Stimulated activated CD4-positive, alpha-beta T cell treated with anti-CD3 and anti-CD28 coated beads, Interleukin-1b, Interleukin-23, amount 100 ng/mL, for 1 hour (primary cell): ENCODE data around the gene SUSD6.
"Not testable (repeated sequence)": the region's sequence is repeated elsewhere in the genome, so short reads cannot be mapped to it uniquely, and the experiment has no call there.

Experiments
- DNase-seq, 2 donors: peaks; one replicate each; pipeline ENCODE4 v3.0.0-alpha.2; 2020; ENCODE audit warnings: low read depth in 2 of 2

SUSD6 gene

DNA sequence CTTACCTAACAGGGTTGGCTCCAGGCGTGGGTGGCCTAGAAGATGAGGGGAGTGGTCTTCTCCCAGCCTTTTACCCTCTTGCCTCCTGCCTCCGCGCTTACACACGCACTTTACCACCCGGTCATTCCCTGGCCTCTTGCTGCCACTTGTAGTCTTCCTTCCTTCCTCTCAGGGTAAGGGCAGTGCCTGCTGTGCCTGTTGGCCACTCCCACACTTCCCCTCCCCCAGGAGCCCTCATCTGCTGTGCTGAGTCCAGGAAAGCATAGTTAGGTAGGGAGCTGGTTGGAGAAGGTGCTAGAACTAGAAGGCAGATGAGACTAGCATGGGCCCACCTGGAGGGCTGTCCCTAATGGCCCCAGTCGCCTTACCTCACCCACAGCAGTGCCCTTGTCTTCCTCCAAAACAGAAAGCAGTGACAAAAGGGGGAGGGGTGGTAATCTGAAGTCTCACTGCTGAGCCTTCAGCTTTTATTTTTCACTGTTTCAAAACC, 101.2 kb downstream of the SUSD6 start:
- no peak for DNase-seq

DNA sequence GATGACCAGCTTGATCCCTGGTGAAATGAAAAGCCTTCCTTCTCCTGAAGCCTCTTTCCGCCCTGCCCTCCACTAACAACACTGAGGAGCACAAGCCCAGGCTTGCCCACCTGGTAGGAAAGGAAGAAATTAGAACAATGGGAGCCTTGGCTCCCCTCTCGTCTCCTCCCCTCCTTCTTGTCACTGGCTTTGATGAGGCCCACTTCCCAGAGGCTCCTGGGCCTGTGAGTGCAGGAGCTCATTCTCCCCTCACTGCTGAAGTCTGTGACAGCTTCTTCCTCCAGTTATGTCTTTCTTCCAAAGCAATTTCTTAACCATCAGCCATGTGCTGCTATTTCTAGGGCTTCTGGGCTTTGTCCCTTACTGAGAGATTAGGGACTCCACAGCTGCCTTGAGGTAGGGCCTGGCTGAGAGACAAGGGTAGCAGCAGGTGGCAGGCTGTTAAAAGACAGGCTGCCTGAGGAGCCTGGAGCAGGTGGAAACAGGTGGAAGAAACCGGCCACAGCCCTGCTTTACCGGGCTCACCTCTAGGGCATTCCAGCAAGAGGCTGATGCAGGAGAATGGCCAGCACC, 101.9 kb downstream of the SUSD6 start:
- no peak for DNase-seq

DNA sequence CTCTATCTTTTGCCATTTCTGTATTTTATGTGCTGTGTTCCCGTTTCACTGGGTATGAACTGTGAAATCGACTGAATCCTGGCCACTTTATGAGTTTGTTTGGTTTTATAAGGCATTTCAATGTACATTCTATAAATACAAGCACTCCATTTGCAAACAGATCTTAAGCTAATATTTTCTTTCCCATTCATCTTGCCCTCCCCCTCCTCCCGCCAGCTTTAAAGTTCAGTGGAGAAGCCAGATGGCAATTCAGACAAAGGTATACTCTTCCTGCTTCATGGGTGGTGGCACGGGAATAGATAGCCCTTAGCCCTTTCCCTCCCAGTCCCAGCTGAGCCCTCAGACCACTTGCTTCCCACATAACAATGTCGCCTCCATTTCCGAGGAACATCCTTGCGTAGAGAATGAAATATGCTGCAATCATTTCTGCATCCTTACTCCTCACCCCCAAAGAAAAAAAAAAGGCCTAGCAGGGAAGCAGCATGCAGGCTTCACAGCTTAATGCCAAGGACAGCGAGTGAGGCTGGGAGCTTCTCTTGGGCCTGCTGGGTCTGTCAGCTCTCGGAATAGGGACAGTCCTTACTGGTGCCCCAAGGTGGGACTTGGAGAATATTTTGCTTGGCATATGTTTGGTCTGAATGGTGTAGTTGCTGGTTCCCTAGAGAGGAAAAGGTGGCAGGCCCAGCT, 102.7 kb downstream of the SUSD6 start:
- no peak for DNase-seq

DNA sequence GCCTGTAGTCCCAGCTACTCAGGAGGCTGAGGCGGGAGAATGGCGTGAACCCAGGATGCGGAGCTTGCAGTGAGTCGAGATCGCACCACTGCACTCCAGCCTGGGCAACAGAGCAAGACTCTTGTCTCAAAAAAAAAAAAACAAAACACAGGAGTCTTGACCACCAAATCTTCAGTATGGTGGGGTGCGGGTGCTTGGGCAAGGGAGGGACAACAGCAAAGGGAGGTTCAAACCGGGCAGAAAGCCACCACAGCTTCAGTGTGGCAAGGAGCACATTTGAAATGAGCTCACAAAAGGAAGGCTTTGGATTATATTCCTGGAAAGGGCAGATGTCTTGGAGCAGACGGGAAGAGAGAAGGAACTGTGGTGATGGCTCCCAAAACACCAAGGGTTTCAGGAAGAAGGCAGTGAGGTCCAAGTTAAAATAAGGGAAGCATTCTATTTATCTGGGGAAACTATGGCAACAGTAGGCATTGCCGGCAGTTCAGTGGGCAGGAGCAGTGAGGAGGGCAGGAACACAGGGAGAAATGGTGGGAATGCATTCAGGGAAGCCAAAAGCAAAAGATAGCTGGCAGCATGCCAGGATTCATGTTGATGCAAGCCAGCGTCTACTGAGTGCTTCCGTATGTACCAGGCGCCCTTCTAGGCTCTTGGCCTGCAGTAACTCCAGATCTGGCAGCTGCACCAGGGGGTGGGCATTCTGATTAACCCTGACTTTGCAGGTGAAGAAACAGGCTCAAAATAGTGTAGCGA, 104.5 kb downstream of the SUSD6 start:
- DNase-seq: no peak

DNA sequence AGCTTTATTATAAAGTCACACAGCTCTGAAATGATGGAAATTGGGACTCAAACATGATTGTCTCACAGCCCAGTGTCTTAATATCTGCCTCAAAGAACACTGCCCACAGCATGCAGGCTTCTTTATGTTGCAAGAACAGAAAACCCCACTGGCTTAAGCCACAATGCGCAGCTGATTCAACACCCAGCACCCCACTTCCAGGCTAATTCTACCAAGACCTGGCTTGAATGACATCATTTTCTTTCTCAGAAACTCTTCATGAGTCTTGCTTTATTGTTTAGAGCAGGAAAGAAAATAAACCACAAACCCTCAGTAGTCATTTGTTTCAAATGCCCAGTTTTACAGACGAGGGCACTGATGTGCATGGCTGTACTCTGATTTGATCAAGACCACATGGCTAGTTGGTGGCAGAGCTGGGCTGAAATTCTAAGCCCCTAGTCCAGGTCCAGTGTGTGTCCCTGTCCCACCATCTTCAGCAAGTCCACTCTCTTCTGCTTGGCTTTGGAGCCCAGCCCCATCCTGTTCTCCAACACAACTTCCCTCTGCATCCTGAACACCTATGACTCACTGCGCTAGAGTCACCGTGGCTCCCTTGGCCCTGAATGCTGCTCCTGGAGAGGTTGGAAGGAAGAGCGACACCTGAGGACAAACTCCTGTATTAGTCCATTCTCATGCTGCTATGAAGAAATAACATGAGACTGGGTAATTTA, 105.2 kb downstream of the SUSD6 start:
- DNase-seq: no peak

DNA sequence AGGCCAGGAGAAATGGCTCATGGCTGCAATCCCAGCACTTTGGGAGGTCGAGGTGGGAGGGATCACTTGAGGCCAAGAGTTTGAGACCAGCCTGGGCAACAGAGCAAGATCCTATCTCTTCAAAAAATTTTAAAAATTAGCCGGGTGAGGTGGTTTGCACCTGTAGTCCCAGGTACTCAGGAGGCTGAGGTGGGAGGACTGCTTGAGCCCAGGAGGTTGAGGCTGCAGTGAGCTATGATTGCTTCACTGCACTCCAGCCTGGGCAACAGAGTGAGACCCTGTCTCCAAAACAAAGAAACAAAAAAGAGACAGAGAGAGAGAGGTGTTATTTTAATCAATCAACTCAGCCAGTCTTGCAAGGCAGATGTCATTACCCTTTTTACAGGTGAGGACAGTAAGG, 107.2 kb downstream of the SUSD6 start:
- DNase-seq: not testable (repeated sequence)

DNA sequence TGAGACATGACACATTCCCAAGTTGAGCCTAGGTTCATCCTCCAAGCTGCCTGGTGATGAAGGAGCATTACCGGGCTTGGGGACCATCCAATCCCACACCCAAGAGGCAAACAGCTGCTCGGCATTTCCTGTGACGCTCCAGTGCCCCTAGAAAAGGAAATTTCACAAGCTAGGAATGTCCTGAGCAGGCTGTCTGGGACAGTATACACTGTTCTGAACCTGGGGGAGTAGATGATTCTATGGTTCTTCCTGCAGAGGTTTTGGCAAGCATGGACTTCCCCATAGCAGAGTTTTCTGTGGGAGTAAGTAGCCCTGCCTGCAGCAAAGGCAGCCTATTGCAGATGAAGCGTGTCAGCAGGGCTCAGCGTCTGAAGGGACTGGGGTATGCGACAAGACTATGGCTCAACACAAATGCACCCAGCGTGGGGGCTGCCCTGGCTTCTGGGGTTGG, 108.1 kb downstream of the SUSD6 start:
- DNase-seq: no peak

DNA sequence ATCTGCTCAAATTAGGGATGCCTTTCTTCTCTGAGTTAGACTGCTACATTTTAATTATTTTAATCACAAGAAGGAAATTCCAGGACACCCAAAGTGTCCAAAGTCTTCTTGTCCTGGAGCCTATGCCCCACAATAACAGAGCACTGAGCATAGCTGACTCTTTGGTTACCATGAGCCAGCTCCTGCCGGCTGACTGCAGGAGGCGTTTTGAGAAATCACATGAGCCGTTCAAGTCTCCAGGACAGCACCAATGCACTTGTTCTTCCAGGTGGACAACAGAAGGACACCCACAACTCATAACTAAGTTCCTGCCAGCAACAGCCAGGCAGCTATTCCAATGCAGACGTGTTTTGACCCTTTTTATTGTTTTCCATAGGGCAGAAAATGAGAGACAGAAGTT, 109.5 kb downstream of the SUSD6 start:
- no peak for DNase-seq

DNA sequence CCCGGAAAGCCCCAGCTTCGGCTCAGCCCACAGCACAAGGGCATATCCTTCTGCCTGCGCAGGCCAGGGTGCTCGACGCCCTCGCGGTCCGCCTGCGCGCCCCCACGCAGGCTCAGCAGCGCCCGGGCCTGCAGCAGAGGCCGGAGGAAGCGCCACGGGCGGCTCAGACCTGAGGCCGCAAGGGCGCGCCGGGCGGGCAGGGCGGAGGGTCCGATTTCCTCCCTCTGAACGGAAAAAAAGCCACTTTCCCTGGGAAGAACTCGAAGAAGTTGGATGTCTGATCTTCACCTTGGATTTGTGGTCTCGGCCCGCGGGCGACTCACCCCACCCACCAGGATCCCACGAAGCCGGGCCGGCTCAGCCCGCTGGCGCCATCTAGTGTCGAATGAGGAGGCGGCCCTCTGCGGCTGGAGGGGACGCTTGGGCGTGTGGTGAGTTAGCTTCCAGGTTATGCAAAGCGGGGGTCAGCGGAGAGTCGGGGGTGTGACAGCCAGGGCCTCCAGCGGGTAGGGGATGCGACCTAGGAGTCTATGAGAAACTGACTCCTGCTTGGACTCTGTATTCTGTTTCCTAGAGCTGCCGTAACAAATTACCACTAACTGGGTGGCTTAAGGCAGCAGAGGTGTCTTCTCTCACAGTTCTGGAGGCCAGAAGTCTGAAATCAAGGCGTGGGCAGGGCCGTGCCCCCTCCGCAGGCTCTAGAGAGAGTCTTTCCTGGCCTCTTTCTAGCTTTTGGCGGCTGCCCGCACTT, 115.5 kb downstream of the SUSD6 start:
- DNase-seq: peak; percentile 67 to 79

DNA sequence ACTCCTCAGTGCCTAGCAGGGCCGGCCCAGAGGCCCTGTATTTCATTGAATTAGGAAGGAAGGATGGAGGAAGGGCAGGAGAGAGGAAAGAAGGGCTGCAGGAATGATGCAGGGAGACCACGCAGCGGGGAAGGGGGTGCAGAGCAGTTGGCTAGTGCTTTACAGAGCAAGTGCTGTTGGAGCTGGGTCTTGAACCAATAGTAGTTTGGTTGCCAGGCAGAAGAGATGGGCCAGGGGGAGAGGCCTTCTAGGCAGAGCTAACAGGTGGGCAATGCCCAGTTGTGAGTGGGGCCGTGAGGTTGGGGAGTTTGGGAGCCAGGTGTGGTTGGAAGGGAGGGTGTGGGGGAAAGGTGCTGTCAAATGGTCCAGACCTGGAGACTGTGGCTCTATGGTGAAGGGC, 116.5 kb downstream of the SUSD6 start:
- DNase-seq: no peak

DNA sequence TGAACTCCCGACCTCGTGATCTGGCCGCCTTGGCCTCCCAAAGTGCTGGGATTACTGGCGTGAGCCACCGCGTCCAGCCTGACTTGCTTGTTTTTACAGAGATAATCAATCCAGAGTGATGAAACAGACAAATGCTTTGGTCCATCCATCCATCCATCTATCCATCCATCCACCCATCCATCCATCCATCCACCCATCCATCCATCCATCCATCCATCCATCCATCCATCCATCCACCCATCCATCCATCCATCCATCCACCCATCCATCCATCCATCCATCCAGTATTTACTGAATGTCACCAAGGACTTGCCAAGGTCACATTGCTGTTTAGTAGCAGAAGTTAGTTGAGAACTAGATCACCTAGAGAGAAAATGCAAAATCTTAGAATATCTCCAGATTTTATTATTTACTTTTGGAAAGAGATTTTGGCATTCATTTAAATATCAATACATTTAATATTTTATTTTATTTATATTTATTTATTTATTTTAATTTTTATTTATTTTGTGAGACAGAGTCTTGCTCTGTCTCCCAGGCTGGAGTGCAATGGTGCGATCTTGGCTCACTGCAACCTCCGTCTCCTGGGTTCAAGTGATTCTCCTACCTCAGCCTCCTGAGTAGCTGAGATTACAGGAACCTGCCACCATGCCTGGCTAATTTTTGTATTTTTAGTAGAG, 120.7 kb downstream of the SUSD6 start:
- not testable (repeated sequence) for DNase-seq

DNA sequence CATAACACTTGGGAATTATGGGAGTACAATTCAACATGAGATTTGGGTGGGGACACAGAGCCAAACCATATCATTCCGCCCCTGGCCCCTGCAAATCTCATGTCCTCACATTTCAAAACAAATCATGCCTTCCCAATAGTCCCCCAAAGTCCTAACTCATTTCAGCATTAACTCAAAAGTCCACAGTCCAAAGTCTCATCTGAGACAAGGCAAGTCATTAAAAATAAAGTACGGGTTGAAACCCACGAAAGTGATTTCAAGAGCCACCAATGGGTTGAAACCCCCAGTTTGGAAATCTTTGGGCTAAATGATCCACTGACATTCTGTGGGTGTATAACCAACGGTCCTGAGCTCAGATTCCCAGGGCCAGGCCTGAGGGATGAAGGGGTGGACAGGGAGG, 125.0 kb downstream of the SUSD6 start:
- not testable (repeated sequence) for DNase-seq

DNA sequence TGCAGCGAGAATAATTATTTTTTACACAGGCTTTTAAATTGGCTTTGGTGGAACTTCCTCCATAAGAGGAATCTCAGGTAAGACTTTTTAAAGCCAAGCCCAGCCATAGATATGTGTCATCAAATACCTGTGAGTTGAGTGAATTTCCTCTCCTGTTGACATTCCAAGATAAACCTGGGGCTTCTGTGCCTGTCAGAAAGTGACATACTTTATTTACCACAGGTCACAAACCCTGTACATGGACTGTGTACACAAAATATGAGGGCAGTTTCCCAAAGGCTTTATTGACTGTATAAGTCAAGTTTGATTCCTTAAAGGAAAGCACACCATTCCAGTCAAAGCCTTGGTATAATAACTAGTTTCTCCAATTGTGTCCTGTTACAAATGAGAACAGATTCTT, 129.7 kb downstream of the SUSD6 start:
- DNase-seq: no peak

DNA sequence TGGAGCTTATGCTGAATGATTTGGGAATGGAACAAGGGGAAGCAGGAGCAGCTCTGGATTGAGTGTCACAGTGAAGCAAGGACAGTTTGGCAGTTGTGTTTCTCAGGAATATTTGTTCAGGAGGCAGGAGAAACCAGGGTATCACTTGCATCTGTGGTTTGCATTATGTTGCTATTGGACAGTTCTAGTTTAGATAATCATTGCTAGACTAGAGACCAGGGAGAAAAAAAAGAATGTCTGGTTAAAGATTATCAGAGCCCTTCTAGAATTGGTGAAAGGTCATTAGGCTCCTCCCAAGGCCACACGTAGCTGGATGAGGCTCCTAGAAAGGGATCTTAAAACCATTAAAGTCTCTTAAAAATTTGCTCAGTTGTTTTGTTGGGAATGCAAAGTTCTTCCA, 138.6 kb downstream of the SUSD6 start:
- no peak for DNase-seq

DNA sequence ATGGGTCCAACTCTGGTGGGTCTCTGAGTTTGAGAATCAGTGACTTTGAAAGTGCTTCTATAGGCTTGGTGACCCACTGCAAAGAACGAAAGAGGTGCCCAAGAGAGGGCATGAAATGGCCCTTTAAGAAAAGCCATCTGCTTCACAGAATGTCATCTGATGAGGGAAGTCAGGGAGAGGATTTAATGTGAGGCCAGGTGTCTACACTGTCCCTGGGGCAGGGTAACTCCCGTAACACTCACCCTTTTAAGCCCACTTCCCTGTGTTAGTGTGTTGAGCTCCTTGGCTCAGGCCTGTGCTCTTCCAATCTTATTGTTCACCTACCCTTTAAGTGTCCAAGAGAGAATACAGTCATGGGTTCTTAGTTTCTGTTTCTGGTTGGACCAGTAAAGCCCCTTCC, 139.1 kb downstream of the SUSD6 start:
- DNase-seq: no peak

DNA sequence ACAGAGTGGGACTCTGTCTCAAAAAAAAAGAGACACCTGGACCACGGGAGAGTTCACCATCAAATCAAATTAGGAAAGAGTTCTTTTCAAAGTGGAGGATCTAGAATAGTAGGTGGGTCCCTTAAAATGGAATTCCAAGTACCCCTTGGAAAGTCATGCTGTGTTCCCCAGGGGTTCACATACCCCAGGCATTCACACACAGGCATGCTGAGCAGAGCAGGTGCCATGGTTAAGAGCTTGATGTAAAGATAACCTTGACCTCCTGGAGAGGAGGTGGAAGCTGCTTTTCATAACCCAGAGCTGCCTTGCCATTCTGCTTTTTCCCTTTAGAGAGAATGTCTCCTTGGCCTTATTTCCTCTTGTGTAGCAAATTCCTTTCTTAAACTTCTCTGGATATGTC, 141.4 kb downstream of the SUSD6 start:
- no peak for DNase-seq

DNA sequence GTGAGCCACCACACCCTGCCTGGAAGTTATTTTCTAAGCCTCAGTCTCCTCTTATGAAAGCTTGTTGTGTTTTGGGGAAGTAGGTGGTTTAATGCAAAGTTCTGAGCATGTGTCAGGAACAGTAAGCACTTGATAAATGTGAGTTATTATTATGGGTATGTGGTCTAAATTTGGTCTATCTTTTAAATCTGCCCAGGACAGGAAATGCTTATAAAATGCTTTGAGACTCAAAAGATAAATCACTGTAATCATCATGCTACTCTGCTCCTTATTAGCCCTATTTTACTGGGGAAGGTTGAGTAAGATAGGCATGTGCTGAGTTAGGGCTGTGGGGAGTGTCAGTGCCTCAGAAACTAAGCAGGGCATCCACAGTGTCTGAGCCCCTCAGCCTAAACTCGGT, 142.5 kb downstream of the SUSD6 start:
- no peak for DNase-seq

DNA sequence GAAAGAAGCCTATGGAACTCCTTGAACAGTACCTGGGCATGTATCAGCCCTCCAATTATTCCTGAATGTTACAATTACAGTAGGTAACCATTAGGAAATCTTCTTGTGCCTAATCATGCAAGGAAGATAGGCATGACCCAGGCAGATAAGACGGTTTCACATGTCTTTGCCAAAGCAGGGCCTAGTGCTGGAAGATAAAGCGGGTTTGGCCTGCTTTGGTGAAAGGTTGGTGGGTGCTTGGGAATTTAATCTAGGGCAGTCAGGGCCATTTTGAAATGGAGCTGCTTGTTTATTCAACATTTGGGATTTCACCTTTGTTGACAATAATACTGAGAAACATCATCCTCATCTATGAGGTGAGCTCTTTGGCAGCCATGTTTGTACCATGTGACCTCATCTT, 143.1 kb downstream of the SUSD6 start:
- DNase-seq: no peak

DNA sequence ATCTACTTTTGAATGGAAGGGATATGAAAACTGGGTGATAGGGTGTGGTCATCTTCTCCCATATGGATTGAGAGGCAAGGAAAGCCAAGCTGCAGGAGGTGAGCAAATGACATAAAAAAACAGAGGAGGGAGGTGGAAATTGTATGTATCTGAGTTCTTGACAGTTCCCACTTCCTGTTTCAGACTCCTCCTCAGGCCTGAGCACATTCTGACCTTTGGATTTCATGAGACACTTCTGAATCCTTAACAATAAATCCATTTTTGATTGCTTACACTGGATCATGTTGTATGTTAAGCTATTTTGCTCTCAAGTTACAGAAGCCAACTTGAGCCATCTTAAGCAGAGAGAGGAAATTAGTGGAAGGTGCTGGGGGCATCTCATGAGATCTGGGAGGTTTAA, 143.9 kb downstream of the SUSD6 start:
- no peak for DNase-seq

DNA sequence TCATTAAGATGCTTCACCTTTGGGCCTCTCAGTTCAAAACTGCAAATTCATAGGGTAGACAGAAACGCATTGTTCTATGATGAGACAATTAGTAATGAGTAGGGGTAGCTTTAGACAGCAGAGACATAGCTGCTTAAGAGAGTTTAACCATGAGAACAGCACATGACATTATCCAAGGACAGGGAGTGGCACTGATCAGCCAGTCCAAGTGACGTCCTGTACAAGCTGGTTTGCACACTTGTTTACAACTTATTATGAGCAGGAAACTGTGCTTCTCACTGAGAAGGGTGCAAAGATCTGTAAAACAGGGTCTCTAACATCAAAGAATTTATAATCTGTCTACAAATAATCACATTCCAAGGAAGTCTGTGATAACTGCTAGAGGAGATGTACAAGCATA, 144.4 kb downstream of the SUSD6 start:
- DNase-seq: no peak

DNA sequence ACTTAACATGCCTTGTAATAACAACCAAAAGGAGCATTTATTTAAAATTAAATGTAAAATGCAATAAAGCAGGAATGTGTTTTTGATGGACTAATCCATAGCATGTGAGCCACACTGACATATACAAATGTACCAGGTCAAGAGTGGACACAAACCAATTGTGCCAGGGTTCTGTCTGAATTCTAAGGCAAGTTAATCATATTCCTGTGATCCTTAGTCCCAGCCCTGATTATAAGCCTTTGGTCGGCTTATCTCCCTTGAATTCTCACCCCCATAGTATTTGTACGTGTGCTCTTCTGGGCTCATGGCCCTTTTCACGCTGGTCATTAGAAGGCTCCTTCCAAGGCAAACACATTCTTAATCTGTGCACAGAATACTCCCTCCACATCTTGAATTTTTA, 144.9 kb downstream of the SUSD6 start:
- DNase-seq: no peak
